A673 (cell line): Measurements from ENCODE around the gene STAT5B. TPM values are rescaled to one million over a fixed set of nuclear protein-coding genes. Genes with fewer than 3 reads are reported as not detected.

Source experiments
- BruUV-seq: library from RNA; stranded (reverse); fragments of 400-500 nt; replicated peaks from 2 replicates; lab custom pipeline; 2021; lab: Mats Ljungman, UMichigan
- CTCF ChIA-PET: fragments of 300-600 bp; sonication (Branson Sonifier 250); formaldehyde crosslinking; loops from one replicate; lab custom pipeline; 2022; ENCODE audit warnings: antibody characterized with exemption; lab: Charles Lee
- POLR2A ChIA-PET: fragments of 300-600 bp; sonication (Branson Sonifier 250); formaldehyde crosslinking; loops from one replicate; lab custom pipeline; 2022; ENCODE audit warnings: antibody characterized with exemption; ENCODE audit not compliant: low non-redundant PET; lab: Charles Lee
- DNase-seq: peaks from one replicate; pipeline ENCODE4 v3.0.0-alpha.2; 2015; ENCODE audit warnings: low spot score
- H3K27ac ChIP-seq: fragments of 200-600 bp; sonication (generic); 2 replicates; pipeline ENCODE4 v1.5.1; 2016; ENCODE audit warnings: mixed run types, low read depth, mild to moderate bottlenecking, mixed read lengths, antibody characterized with exemption, low read length; ENCODE audit not compliant: poor library complexity, severe bottlenecking
- H3K27me3 ChIP-seq: fragments of 200-600 bp; sonication (generic); replicated peaks from 2 replicates; pipeline ENCODE4 v1.6.1; 2017; ENCODE audit warnings: mixed run types, low read depth, mild to moderate bottlenecking, mixed read lengths, antibody characterized with exemption, low read length; ENCODE audit not compliant: insufficient read depth, poor library complexity
- H3K36me3 ChIP-seq: fragments of 200-600 bp; sonication (generic); 2 replicates; pipeline ENCODE4 v1.6.1; 2016; ENCODE audit warnings: mixed run types, mild to moderate bottlenecking, mixed read lengths, antibody characterized with exemption, low read length; ENCODE audit not compliant: insufficient read depth, poor library complexity, severe bottlenecking
- H3K4me1 ChIP-seq: fragments of 200-600 bp; sonication (generic); 2 replicates; pipeline ENCODE4 v1.6.1; 2017; ENCODE audit warnings: mixed run types, mild to moderate bottlenecking, mixed read lengths, antibody characterized with exemption, low read length; ENCODE audit not compliant: insufficient read depth, poor library complexity, severe bottlenecking
- H3K4me3 ChIP-seq: fragments of 200-600 bp; sonication (generic); 2 replicates; pipeline ENCODE4 v1.5.1; 2016; ENCODE audit warnings: low read depth, mixed run types, mild to moderate bottlenecking, mixed read lengths, low read length; ENCODE audit not compliant: poor library complexity, severe bottlenecking
- H3K9me3 ChIP-seq: fragments of 200-600 bp; sonication (generic); 2 replicates; pipeline ENCODE4 v1.6.1; 2016; ENCODE audit warnings: mixed run types, low read depth, mild to moderate bottlenecking, mixed read lengths, antibody characterized with exemption, low read length; ENCODE audit not compliant: poor library complexity, severe bottlenecking
- EZH2 ChIP-seq: fragments of 200-600 bp; sonication (generic); IDR thresholded peaks from 2 replicates; pipeline ENCODE4 v1.6.1; 2017; ENCODE audit warnings: borderline replicate concordance, low read depth, mild to moderate bottlenecking, mixed read lengths, antibody characterized with exemption, low read length; ENCODE audit not compliant: poor library complexity, severe bottlenecking
- intact Hi-C: fragments of 100-400 bp; cut with micrococcal nuclease; formaldehyde crosslinking; loops from one replicate; pipeline ENCODE4 v1.10.0; 2022; ENCODE audit not compliant: unreplicated experiment
- total RNA-seq: library from RNA; stranded (reverse); gene quantifications from 2 replicates; pipeline ENCODE4 v1.2.3, GENCODE V29; 2021
- TF ChIP-seq, protein P1 (sequence below): fragments of 300-800, 200-600 bp; sonication (generic); conservative IDR thresholded peaks from 2 replicates; pipeline ENCODE4 v1.5.1; 2017; ENCODE audit warnings: low read depth, mild to moderate bottlenecking, antibody characterized with exemption, low read length, moderate library complexity, mixed read lengths

Gene STAT5B
- total RNA-seq, 1 experiment from 2014 or later = 11.2 TPM

DNA sequence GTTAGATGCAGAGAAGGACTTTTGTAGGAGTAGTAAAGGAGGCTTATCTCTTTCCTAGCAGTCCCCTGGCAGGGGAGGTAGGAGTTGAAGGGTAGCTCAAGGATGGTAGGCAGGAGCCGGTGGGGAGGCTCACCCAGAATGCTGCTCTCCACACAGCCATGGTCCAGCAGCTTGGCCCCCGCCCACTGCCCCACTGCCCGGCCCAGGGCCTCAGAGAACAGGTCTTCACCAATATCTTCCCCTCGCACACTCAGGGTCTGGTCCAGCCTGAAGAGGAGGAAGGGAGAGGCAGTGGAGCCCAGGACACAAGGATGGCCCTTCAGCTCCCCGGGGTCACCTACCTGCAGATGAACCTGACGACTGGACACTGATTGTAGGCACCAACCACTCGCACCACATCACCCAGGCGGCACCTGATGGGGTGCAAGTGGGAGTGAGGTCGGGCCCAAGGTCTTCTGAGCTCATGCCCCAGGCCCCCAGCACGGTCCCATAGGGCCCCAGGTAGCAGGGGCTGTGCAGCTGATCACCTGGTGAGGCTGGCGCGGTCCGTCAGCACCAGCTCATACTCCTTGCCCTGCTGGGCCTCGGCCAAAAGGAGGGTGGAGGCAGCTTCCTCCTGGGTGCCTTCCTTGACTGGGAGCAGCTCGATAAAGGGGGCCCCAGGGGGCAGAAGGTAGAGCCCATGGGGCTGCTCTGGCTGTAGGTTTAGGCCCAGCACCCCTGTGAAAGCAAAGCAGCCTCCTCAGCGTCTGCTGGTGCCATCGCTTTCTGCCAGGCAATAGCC, 85.5 kb downstream of the STAT5B start:
- no TSS peak for BruUV-seq
- ChIA-PET POLR2A (no interaction called here), CTCF (interaction anchor here (1.0 kb wide), 1 partner anchor 9 kb away, joined by 3 read pairs; the partner anchor contains the start of gene KCNH4)
- no peaks in the 10 kb centered on the region for H3K9me3 ChIP-seq
- intact Hi-C loops = no loop called here
- no peak overlapping the region for H3K27ac ChIP-seq
- H3K36me3 ChIP-seq = no peaks in the 10 kb centered on the region
- no peaks in the 10 kb centered on the region for H3K27me3 ChIP-seq
- TF ChIP-seq, protein P1, sequence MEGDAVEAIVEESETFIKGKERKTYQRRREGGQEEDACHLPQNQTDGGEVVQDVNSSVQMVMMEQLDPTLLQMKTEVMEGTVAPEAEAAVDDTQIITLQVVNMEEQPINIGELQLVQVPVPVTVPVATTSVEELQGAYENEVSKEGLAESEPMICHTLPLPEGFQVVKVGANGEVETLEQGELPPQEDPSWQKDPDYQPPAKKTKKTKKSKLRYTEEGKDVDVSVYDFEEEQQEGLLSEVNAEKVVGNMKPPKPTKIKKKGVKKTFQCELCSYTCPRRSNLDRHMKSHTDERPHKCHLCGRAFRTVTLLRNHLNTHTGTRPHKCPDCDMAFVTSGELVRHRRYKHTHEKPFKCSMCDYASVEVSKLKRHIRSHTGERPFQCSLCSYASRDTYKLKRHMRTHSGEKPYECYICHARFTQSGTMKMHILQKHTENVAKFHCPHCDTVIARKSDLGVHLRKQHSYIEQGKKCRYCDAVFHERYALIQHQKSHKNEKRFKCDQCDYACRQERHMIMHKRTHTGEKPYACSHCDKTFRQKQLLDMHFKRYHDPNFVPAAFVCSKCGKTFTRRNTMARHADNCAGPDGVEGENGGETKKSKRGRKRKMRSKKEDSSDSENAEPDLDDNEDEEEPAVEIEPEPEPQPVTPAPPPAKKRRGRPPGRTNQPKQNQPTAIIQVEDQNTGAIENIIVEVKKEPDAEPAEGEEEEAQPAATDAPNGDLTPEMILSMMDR = no peak
- no peak for TF ChIP-seq EZH2
- DNase-seq = no peak
- no peak overlapping the region for H3K4me3 ChIP-seq
- no peaks in the 10 kb centered on the region for H3K4me1 ChIP-seq

DNA sequence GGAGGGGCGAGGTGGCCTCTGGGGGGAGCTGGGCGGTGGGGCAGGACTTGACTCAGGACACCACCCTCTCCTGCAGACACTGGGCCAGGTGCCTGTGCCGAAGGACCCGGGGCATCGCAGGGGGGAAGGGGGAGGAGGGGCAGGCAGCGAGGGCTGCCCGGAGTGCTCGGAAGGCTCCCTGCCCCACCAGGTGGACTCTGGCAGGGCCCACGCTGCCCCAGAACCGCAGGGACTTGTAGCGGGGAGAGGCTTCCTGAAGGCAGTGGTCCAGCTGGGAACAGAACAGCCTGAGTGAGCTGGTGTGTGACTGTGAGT, 86.6 kb downstream of the STAT5B start:
- ChIA-PET POLR2A (no interaction called here), CTCF (interaction anchor here (1.0 kb wide), 1 partner anchor 8 kb away, joined by 3 read pairs; the partner anchor contains the start of gene KCNH4)

GRCh38 chr17:42188749-42189650, 87.2 kb downstream of the STAT5B start:
- H3K36me3 ChIP-seq = no peaks in the 10 kb centered on the region
- DNase-seq = no peak
- H3K27me3 ChIP-seq = no peaks in the 10 kb centered on the region
- no peaks in the 10 kb centered on the region for H3K9me3 ChIP-seq
- no TSS peak for BruUV-seq
- no peak overlapping the region for H3K4me3 ChIP-seq
- H3K27ac ChIP-seq = no peak overlapping the region
- TF ChIP-seq, protein P1 = no peak
- TF ChIP-seq EZH2 = no peak
- intact Hi-C loops = no loop called here
- no peaks in the 10 kb centered on the region for H3K4me1 ChIP-seq
- ChIA-PET POLR2A (no interaction called here), CTCF (interaction anchor here (1.0 kb wide), 1 partner anchor 8 kb away, joined by 3 read pairs; the partner anchor contains the start of gene KCNH4)

More for the DNA sequence above, 86.6 kb downstream of the STAT5B start:
- Histone ChIP-seq H3K36me3 (no peaks in the 10 kb centered on the region), H3K4me3 (no peak overlapping the region), H3K9me3 (no peaks in the 10 kb centered on the region), H3K27me3 (no peaks in the 10 kb centered on the region), H3K27ac (no peak overlapping the region), H3K4me1 (no peaks in the 10 kb centered on the region)
- TF ChIP-seq, protein P1 = no peak
- TF ChIP-seq EZH2 = no peak
- intact Hi-C loops = no loop called here
- BruUV-seq = no TSS peak
- DNase-seq = no peak
